ENCODE measurements around the gene PCSK6.

Gene PCSK6

DNA sequence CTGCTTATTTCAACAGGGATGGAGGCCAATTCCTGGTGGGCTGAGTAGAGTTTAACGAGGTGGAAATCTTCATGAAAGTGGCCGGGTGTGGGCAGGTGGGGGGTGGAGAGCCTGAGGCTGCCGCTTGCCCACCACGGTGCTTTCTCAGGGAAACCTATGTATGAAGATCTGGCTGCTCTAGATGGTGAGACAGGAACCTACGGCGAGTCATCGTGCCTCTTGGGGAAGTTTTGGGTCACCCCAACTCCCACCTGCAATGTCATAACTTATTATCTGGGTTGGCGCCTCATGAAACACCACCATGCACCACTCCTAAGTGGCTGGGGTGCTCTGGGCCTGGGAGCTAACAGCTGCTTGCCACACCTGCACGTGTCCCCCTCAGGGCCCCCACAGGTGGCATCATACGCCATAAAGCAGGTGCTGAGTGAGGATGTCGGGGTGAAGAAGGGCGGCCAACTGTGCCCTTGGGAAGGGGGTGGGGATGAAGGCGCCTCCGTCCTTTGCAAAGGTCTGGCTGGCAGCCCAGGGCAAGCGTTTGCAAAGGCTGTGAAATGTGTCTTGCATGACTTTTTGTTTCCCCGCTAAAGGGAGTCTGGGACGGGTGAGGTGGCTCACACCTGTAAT is 166.5 kb downstream of the PCSK6 start:
- no peak for DNase-seq

DNA sequence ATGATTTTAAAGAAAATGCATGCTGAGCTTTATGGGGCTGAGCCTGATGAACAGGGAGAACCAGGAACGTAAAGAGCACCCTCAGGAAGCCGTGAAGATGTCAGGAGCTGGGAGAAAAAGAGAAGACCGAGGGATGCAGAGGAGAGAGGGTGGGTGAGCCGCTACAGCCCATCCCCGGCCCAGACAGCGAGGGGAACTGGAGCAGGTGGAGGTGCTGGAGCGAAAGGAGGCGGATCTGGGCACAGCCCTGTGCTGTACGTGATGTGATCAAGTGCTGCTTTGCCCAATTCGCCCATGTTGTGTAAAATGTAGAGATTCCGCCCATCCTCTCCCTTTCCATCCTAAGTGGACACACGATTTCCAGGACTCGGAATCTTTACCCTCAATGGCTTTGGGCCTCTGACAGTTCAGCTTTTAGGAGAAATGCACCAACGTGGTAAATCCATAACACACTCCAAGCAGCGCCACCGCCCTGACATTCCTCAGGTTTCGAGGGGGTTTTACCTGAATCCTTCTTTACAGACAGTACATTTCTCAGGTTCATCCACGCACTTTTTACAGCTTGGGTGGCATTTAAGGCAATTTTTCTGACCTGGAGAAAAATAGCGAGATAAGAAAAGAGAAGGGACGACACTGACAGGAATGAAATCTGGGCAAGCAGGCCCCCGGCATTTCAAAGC is 167.4 kb downstream of the PCSK6 start:
- DNase-seq = no peak

DNA sequence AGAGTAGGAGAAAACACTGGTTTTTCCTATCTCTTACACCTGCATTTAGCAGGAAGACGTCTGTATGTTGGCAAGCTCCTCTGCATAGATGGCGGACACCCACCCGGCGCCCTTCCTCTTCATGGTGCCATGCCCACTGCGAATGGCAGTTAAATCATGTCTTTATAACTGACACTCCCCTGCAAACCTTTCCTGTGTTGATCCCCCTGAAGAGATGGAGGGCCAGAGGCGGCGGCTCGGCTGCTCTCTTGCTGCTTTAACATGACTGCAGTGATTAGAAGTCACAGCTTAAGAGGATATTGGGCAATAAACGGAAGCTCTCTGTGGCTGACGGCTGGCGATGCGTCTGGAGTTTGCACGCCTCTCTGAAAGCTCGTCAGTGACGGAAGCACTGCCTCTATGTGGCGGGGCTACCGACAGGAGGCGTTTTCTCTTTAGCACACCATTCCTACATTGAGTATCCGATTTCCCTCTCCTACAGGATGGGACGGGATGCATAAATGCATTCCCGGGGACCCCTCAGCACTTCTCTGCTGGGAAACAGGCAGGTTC is 168.9 kb downstream of the PCSK6 start:
- DNase-seq = no peak

DNA sequence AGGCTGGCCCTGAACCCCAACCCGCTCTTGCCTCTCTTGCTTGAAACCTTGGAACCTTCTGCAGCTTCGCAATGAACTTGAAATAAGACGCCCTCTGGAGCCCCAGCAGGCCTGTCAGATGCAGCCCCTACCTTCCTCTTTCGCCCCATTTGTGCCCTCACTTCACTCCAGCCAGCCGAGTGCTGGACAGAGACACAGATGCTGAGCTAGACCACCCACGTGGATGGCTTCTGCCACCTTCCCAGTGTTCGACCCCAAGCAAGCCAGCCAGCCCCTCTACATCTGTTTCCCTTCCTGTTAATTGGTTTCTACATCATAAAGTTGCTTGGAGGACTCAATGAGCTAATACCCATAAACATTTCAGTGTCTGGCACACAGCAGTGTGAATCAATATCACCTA is 170.7 kb downstream of the PCSK6 start:
- no peak for DNase-seq

DNA sequence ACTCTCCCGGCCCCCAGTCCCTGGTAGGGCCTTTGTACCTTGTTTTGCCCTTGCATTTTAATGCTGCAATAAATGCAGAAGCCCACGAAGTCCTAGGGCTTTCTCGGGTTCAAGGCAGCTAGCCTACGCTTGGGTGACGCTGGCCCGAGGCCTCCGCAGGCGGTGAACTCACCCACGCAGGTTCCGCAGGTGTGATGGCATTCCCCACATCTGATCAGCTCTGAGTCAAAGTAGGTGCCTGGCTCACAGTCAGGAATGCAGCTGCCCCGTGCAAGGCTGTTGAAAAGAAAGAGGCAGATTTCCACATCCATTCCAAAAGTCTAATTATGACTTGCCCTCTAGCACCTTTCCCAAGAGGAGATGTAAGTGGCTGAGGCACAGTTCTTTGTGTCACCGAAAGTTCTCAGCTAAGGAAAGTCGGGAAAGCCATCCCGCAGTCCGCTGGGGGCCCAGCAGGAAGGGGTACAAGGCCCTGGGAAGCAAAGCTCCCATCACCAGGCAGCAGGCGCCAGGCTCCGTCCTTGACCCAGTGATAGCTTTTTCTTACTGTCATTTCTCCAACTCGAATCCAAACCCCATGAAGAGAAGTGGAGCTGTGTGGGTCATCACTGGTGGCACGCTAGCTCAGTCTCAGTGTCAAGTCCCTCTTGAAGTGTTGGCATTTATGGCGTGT is 171.2 kb downstream of the PCSK6 start:
- no peak for DNase-seq

DNA sequence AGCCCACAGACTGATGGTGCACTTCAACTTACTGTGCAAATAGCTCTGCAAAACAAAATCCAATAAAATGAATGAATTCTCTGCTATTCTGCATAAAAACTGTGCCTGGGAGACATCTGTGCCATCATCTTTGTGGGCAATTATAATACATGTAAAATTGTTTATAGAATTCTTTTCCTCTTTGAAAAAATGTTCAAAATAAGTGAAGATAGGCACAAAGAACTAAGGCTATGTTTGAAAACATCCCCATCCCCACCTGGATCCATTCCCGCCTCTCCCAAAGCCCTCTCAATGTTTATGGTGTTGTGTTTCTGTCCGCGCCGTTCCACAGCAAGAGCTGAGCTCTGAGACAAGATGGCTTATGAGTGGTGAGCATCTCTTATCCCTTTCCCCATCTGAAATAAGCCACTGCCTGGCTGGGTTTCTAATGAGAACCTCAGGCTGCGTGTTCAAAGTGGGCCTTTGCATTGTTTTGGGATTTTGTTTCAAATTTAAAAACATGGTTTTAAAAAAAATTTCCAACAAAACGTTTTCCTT is 172.1 kb downstream of the PCSK6 start:
- DNase-seq = no peak

DNA sequence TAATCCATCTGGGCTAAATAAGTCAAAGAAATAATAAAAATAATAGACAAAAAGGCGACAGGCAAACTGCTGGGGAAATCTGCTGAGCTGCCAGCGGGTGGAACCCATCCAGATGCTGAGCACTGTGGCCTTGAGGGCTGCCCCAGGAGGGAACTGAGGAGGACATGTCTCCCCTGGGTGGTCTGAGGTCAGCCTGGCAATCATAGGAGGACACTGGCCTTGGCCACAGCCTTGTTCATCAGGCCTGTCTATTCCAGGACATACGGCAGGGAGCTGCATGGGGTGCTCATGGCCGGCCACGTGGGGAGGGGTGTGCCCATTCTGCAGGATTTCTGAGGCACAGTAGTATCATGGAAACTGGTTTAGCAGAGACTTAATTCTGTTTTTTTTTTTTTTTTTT is 173.0 kb downstream of the PCSK6 start:
- DNase-seq = no peak

DNA sequence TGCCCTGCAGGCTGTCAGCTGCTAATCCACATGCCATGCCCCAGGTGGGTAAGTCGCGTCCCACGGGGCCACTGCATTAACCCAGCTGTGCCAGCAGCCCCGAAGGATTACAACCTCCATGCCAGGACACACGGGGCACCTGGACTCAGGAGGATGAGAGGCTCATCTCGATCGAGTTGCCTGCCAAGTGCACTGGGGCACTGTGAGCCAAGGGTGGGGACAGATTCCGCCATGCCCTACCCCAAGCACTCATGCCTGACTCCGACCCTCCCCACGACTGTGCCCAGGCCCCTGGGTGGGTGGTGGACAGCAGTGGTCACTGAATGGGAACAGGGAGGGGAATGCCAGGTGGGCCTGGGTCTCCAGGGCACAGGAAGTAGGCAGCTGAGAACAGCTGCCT is 173.8 kb downstream of the PCSK6 start:
- DNase-seq = no peak

DNA sequence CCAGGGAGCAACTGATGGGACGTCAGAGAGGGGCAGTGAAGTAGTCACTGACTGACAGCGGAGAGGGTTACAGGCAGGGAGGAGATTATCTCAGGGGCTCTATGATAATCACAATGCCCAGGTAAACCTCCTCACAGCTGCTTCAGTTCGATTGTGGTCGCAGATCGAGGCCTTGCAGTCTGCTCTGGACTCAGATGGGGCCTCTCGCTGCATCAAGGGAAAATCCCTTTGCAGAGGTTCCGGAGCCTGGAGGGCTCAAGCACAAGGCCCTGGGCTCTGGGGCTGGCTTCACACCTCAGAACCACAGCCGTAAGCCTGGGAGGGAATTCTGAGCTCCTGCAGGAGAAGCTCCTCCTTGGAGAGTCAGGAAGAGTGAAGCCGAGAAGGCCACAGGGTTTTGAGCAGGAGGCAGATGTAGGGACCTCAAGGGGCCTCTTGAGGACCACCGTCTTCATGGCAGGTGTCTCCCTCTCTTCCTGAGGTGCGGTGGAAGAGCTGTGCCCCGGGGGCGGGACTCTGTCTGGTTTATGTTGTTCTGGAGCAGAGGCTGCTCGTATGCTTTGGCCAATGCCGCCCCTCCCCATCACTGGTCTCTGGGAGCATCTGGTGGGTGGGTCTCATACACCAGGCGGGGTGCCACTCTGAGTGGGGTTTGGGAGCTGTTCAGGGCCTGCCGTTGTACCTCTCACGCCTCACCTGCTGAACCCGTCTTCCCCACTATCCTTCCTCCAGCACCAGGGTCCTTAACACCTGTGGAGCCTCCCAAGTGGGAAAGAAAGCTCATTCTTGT is 175.0 kb downstream of the PCSK6 start:
- no peak for DNase-seq

DNA sequence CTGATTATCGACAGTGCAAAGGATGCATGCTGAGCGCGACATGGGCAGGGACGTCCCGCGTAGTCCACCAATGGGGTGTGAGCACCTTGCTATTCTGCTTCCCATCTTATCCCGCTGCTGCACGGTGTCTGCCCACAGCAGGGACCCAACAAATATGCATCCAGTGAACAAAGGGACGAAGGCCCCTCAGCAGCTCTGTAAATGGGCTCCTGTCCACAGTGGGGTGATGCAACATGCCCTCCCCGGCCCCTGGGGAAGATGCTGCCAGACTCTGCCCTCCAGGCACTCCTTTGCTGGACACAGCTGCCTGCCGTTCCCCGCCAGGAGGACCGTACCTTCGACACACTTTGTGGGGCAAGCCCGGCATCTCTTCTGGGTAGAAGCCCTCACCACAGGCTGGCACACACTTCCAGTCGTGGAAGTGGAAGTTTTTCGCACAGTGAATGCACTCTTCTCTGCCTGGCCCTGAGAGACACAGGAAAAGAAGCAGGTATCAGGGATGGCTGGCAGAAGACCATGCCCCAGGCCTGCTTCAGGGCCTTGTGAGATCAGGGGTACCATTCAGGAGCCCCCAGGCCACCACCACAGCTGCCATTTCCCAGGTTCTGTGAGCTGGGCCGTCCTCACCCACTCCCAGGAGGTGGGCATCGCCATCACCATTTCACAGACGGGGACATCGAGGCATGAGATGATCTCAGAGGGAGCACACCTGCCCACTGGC is 176.3 kb downstream of the PCSK6 start:
- DNase-seq = no peak

DNA sequence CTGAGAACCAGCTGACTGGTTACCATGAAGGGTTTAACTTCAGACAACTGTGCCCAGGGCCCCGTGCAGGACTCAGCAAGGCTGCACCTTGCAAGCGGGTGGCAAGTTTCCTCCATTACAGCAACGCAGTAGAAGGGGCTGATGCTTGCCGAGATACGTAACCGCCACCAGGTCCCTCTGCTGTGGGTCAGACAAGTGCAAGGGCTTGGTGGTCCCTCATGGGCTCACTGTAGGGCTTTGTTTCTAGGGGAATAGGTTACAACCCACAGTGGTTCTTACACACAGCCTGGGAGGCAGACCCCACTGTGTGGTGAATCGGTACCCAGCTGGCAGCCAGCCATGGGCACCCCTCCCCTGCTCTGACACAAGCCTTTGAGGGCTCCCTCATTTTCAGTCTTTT is 179.0 kb downstream of the PCSK6 start:
- DNase-seq = no peak

DNA sequence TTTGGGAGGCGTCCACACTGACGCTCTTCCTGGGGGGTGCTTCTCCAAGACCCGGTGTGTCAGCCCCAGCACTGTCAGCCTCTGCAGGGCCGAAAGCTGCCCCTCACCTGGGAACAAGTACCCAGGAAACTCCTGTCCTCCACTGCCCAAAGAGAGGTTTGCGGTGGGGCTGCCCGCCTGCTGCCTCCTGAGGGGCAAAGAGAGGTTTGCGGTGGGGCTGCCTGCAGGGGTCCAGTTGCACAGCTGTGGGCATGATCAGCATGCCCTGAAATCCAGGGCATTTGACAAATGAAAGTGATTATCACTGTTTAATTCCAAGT is 179.4 kb downstream of the PCSK6 start:
- DNase-seq = no peak

DNA sequence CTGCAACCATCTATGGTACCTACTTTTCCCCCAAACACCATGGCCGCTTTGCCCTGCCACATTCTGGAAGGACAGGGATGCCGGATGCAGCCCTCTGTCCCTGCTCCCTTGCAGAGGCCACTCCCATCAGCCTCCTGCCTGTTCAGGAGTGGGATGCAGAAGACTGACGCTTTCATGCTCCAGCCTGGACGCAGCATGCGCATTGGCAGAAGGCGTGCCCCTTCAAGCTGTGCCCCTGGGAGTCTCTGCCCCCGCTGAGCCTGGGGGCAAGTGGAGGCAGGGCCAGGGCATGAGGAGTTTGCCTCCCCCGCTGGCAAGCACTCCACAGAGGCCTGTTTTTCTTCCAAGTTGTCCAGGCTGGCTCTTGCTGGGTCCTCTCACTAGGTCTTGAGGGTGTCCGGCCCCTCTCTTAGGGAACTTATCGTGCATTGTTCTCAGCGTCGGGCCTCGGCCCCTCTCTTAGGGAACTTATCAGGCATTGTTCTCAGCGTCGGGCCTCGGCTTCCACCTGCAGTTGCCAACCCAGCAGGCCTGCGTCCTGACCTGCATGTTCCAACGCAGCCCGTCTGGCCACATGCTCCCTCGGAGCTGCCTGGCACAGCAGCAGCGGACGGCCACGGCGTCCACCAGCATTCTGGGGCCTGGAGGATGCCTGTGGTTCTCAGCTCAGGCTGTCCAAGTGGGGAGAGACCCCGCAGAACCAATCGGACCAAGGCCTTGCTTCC is 179.9 kb downstream of the PCSK6 start:
- no peak for DNase-seq

DNA sequence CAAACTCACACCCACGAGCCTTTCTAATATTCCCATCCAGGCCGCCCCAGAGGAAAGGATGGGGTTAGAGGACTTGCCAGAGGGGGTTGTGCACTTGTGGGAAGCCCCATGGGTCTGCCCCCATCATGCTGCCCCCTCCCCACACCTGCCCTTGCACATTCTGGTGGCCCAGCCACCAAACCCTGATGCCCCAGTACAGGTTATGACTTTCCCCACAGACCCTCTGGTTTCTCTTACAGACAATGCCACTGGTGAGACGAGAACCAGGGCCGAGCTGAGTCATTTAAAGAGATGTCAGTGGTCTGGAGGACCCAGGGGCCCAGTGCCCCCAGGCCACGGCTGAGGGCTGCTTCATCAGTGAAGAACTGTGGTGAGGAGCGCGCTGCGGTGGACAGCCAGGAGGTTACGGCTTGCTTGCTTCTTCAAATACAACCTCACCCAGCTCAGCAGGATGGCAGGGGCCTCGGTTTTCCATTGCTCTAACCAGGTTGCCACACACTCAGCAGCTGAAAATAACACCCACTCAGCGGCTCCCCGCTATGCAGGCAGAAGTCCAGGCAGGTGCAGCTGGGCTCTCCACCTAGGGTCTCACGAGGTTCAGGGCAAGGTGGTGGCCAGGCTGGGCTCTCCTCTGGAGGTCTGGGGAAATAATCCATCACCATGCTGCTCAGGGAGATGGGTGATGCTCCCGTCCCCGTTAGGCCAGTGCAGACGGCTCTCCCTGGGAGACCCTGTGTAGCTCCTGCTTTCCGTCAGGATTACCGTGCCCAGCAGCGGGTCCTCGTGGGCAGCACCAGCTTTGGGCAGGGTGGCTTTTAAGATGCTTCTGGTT is 180.7 kb downstream of the PCSK6 start:
- DNase-seq = no peak

DNA sequence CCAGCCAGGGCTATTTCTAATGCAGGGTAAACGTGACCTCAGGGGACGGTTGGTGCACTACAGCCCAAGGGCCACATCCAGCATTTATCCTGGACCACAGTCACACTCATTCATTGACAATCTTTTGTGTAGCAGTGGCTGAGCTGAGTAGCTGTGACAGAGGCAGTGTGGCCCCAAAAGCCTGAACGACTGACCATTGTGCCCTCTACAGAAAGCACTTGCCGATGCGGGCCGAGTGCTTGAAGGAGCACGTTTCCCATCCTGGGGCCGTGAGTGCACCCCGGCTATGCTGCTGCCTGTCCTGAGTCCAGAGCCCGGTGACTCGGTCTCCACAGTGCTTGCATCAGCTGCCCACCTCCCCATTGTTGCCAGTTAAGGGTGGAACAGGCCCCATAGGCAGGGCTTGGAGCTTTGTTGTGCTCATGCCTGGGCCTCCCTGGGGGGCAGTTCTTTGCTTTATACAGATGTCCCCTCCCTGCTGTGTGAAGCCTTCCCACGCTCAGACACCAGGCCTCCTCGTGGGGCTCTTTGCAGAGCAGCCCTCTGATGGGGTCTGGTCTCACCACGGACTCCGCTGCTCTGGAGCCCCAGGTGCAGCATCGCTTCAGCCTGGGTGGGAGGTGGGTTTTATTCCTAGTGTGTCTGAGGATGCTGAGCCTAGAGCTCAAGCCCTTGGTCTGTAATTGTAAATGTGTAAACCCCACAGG is 181.5 kb downstream of the PCSK6 start:
- DNase-seq = no peak

DNA sequence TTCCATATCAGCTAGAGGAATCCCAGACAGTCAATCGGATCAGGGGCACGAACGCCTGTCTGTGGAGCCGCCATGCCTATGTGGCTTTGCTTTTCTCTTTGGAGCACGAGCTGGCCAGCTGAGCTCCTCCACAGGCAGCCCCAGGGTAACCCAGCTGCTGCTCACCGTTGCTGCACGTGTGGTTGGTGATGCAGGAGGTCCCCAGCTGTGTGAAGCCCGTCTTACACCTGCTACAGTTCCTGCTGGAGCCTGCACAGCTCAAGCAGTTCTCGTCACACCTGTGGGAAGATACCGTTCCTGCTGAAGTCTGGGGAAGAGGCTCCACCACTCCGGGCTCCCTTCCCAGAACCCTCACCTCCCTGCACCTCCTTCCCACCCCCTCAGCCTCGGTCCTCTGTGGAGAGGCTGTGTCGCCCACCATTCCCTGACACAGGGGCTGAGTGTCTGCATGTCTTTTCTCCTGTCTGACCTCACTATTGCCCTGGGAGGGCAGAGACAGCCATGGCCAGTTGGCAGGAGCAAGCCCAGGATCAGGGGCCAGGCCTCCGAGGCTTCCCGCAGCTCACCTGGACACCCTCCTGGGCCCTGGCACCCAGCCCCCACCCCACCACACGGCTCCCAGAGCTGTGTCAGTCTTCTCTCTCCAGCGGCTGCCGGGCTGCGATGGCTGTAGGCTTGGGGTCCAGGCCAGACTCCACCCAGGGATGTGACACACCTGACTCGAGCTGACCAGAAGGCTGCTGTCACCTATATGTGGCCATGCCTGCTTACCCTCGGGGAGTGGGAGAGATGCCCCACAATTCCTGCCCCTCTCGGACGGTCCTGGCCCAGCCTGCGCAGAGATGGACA is 182.2 kb downstream of the PCSK6 start:
- DNase-seq = no peak

DNA sequence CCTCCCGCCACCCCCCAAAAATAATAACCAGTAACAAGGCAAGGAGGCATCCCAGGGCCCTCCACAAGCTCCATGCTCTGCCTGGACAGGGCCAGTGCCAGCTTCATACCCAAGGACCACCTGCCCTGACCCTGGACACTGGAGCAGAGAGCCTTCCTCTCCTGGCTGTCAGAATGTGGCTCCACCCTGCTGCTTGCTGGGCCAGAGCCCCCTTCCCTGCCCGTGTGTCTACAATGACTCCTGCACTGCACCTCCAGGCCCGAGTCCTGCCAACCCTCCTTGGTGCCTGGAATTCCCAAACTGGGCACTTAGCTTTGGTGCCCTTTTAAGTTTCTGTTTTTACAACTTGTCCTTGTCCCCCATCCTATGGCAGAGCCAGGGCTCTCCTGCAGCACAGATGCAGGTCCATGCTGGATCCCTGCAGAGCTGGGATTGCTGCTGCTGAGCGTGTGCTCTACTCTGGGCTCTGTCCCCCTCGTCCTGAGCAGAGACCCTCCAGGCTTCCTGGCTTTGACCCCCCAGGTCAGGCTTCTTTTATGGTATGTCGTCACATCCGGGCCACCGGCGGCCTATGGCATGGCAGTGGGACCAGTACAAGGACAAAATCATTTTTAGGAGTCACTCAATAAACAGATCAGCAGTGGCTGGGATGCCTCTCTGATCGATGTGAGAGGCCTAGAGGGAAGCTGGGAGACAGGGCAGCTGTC is 183.0 kb downstream of the PCSK6 start:
- DNase-seq = no peak

DNA sequence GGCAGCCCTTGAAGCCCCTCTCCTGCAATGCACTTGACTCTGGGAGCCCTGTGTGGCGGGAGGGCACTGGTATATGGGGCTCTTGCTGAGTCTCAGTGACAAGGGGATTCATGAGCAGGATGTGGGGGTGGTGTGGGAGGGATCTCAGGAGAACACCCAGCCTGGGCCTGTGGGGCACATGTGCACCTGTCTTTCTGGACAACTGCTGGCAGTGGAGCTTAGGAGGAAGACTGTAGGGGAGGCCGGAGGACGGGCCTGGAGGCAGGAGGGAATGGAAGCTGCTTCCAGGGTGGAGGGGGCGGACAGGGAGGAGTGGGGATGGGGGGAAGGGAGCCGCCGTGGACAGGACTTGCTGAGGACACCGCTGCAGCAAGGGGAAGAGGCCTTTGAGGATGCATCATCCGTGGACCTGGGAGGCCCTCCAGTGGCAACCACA is 183.7 kb downstream of the PCSK6 start:
- DNase-seq = no peak
